HG03558 (cell line): ENCODE results near the gene PDSS2.
"Not testable (repeated sequence)": the region's sequence is repeated elsewhere in the genome, so short reads cannot be mapped to it uniquely, and the experiment has no call there.

Experiments used
- ATAC-seq: cut with Tn5 transposase; IDR thresholded peaks from one replicate; pipeline ENCODE4 v1.9.1; 2021; ENCODE audit warnings: moderate number of reproducible peaks; ENCODE audit not compliant: unreplicated experiment; ENCODE audit errors: extremely low read depth

The PDSS2 gene

GRCh38 chr6:107475826-107476225, 16.5 kb upstream of the PDSS2 start:
- not testable (repeated sequence) for ATAC-seq

DNA sequence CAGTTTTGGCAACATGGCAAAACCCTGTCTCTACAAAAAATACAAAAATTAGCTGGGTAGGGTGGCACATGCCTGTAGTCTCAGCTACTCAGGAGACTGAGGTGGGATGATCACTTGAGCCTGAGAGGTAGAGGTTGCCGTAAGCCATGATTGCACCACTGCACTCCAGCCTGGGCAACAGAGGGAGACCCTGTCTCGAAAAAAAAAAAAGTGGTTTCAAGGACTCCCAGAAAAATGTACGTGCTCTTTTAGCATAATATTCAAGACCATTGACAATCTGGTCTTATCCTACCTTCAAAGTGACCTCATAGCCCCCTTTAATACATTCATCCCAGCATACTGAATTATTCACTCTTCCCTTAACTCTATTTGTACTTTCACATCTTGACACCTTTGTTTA, 16.0 kb upstream of the PDSS2 start:
- ATAC-seq, result not testable (repeated sequence)

DNA sequence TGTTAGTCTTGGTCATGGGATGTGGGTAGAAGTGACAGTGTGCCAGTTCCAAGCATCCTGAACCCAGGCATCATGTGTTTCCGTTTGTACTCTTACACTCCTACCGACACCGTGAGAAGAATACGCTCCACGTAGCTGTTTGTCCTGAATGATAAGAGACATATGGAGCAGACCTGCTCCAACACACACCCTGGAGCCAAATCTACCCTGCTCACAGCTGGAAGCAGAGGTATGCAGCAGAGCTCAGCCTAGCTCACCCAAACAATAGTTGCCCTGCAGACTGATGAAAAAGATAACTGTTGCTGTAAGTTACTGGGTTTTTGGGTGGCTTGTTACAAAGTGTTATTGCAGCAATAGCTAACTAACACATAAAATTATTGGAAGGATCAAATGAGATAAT, 14.3 kb upstream of the PDSS2 start:
- no peak for ATAC-seq

- ATAC-seq, result no peak
Observed at GRCh38 chr6:107470364-107470763, 11.0 kb upstream of the PDSS2 start.

DNA sequence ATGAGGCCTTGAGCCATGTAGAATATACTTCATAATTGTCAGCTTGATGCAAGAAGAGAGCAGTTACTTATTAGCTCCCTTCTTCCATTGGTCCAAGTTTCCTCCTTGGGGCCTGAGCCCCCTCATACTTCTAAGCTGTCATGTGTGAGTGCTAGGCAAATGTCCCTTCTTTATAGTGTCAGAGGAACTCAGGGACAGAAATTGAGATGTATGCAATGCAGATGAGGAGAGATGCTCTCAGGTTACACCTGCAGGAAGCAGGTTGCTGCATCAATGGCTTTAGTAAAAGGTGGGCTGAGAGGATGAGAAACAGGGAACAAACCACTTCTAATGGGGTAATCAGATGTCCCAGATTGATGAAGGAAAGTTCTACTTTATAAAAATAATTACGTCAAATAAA, 6.7 kb upstream of the PDSS2 start:
- ATAC-seq, result no peak

- no peak for ATAC-seq
Observed at GRCh38 chr6:107460083-107460631, 793 bp upstream of the PDSS2 start.

GRCh38 chr6:107458672-107459282, 587 bp downstream of the PDSS2 start:
- no peak for ATAC-seq

DNA sequence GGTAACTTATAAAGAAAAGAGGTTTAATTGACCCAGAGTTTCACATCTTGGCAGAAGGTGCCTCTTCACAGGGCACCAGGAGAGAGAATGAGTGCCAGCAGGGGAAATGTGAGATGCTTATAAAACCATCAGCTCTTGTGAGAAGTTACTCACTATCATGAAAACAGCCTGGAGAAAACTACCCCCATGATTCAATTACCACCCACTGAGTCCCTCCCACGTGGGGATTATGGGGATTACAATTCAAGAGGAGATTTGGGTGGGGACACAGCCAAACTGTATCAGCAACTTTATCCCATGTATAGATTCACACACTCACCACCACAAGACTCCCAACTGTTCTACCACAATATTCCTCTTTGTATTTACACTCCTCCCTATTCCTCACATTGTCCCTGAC, 10.6 kb downstream of the PDSS2 start:
- ATAC-seq, result no peak

DNA sequence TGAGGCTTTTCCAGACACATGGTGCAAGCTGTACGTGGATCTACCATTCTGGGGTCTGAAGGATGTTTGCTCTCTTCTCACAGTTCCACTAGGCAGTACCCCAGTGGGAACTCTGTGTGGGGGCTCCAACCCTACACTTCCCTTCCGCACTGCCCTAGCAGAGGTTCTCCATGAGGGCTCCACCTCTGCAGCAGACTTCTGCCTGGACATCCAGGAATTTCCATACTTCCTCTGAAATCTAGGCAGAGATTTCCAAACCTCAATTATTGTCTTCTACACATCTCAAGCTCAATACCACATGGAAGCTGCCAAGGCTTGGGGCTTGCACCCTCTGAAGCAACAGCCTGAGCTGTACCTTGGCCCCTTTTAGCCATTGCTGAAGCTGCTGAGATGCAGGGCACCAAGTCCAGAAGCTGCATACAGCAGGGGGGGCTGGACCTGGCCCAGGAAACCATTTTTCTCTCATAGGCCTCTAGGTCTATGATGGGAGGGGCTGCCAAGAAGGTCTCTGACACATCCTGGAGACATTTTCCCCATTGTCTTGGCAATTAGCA, 11.6 kb downstream of the PDSS2 start:
- no peak for ATAC-seq

DNA sequence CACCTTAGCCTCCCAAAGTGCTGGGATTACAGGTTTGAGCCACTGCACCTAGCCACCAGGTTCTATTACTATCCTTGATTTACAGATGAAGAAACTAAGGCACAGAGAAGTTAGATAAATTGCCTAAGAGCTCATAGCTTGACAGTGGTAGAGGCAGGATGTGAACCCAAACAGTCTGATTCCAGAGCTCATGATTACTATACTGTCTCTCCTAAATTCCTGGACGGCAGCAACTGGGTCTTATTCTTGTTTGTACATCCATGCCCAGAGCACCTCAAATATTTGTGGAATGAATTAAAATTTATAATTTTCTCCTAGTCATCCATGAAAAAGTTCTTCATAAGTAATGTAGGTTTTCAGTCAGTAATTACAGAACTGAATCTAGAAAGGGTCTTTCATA, 15.1 kb downstream of the PDSS2 start:
- ATAC-seq, result no peak

DNA sequence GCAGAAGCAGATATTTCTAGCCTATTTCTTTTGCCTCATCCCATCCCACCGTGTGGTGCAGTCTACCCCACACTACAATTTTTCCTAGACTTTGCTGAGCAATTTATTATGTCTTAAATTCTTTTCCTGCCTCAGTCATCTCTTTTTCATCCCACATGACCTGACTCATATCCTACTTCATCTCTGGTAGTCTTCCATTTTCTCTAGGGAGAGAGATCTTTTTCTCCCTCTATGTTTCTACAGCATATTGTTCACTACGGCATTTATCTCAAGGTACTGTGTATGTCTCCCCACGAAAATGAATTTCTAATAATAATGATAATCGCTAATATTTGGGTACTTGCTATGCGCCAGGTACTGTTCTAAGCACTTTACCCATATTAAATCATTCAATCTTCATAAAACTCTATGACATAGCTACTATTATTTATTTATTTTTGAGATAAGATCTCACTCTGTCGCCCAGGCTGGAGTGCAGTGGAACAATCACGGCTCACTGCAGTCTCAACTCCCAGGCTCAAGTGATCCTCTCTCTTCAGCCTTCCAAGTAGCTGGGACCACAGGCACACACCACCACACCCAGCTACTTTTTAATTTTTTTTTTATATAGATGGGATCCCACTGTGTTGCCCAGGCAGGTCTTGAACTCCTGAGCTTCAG, 15.6 kb downstream of the PDSS2 start:
- no peak for ATAC-seq

DNA sequence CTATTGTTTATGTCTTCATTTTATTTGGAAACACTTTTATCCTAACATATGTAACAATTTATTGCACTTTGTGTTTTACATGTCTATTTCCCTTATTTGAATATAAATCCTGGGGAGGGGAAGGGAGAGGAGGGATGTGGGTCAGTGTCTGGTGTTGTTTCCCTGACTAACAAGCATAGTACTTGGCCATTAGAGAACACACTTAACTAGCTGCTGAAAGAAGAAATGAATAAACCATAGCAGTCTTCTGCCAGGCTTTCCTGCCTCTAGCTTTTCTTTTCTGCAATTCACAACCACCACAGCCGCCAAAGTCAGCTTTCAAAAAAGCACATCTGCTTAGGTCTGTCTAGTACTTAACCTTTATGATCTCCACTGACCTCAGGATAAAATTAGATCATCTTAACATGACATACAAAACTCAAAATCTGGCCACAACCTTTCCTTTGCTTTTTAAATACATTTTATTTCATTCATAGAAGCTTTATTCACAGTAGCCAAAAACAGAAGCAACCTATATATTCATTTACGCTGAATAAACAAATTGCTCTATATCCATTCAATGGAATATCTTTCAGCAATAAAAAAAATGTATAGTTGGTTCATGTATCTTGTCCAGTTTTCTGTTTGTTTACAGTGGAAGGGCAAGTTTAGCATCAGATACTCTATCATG, 16.3 kb downstream of the PDSS2 start:
- ATAC-seq, result no peak

- ATAC-seq, result no peak
Observed at GRCh38 chr6:107441682-107442081, 17.7 kb downstream of the PDSS2 start.

GRCh38 chr6:107440936-107441335, 18.4 kb downstream of the PDSS2 start:
- no peak for ATAC-seq

- no peak for ATAC-seq
Observed at GRCh38 chr6:107439406-107439805, 20.0 kb downstream of the PDSS2 start.

GRCh38 chr6:107437691-107438090, 21.7 kb downstream of the PDSS2 start:
- ATAC-seq, result no peak

GRCh38 chr6:107436881-107437280, 22.5 kb downstream of the PDSS2 start:
- ATAC-seq, result no peak

- no peak for ATAC-seq
Observed at GRCh38 chr6:107435798-107436197, 23.6 kb downstream of the PDSS2 start.

- no peak for ATAC-seq
Observed at GRCh38 chr6:107434812-107435211, 24.6 kb downstream of the PDSS2 start.

DNA sequence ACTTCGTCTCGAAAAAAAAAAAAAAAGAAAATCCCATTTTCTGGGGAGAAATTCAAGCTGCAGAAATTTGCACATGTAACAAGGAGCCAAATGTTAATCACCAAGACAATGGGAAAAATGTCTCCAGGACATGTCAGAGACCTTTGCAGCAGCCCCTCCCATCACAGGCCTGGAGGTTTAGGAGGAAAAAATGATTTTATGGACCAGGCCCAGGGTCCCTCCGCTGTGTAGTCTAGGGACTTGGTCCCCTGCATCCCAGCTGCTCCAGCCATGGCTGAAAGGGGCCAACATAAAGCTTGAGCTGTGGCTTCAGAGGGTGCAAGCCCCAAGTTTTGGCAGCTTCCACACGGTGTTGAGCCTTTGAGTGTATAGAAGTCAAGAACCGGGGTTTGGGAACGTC, 33.4 kb downstream of the PDSS2 start:
- not testable (repeated sequence) for ATAC-seq

GRCh38 chr6:107423474-107423990, 35.8 kb downstream of the PDSS2 start:
- no peak for ATAC-seq
